ENCODE results near the gene KIF19.

GRCh38 chr17:74340470-74341023, 14.5 kb downstream of the KIF19 start:
- TF ChIP-seq, protein P1, sequence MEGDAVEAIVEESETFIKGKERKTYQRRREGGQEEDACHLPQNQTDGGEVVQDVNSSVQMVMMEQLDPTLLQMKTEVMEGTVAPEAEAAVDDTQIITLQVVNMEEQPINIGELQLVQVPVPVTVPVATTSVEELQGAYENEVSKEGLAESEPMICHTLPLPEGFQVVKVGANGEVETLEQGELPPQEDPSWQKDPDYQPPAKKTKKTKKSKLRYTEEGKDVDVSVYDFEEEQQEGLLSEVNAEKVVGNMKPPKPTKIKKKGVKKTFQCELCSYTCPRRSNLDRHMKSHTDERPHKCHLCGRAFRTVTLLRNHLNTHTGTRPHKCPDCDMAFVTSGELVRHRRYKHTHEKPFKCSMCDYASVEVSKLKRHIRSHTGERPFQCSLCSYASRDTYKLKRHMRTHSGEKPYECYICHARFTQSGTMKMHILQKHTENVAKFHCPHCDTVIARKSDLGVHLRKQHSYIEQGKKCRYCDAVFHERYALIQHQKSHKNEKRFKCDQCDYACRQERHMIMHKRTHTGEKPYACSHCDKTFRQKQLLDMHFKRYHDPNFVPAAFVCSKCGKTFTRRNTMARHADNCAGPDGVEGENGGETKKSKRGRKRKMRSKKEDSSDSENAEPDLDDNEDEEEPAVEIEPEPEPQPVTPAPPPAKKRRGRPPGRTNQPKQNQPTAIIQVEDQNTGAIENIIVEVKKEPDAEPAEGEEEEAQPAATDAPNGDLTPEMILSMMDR (IDR thresholded peaks at IDR 0.05): no peak
- TF ChIP-seq POLR2A (IDR thresholded peaks at IDR 0.05): no peak
